Sigmoid colon (tissue), 4 donors: ENCODE measurements around the gene XDH.

Experiments
- CTCF ChIP-seq, 4 experiments: fragments of 450-650 bp in 3 of 4; fragments of 200-600 bp in 1 of 4; IDR thresholded peaks; one replicate each; pipeline ENCODE4 v1.5.1; 2016 to 2019; ENCODE audit warnings: antibody characterized with exemption in 4 of 4, mild to moderate bottlenecking in 3 of 4, moderate library complexity in 2 of 4
- POLR2AphosphoS5 ChIP-seq, 4 donors: sonication (generic); formaldehyde crosslinking; IDR thresholded peaks; one replicate each; pipeline ENCODE4 v1.6.1; 2017; ENCODE audit warnings: antibody characterized with exemption in 4 of 4

GRCh38 chr2:31354837-31355236 is 59.7 kb downstream of the XDH start:
- TF ChIP-seq CTCF (IDR thresholded peaks at IDR 0.05), result no peak
- no peak for TF ChIP-seq POLR2AphosphoS5 (IDR thresholded peaks at IDR 0.05)
